ENCODE data around the gene CBY1.
A peak's percentile ranks its signal among the peaks of the same experiment; 100 is the strongest.
"Not testable (repeated sequence)": the region's sequence is repeated elsewhere in the genome, so short reads cannot be mapped to it uniquely, and the experiment has no call there.

Gene CBY1

DNA sequence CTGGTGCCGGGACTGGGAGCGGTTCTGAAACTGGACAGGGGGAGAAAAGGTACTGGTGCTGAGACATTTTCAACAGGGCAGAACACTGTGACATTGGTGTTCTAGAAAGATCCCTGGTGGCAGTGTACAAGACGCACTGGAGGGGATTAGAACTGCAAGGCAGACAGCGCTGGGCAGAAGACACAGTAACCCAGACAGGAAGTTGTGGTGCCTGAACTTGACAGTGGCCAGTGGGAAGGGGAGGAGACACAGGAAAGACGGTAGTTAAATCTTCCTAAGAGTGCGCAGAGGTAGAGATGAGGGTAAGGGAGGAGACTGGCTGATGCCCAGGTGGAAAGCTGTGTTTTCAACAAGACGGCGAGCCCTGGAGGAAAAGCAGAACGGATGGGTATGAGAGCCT, 24.7 kb upstream of the CBY1 start:
- no peaks in the 10 kb centered on the region for H3K27me3 Mint-ChIP-seq
- no peaks in the 10 kb centered on the region for H3K36me3 Mint-ChIP-seq
- H3K4me3 Mint-ChIP-seq, result no peak overlapping the region
- peaks cover 10% of the 10 kb centered on the region for H3K4me1 Mint-ChIP-seq (ENCODE audit: low read depth)
- H3K9me3 Mint-ChIP-seq (ENCODE audit: low read depth), result no peaks in the 10 kb centered on the region
- no peak overlapping the region for H3K27ac Mint-ChIP-seq

- no peak overlapping the region for H3K4me3 Mint-ChIP-seq
- H3K27me3 Mint-ChIP-seq, result no peaks in the 10 kb centered on the region
- H3K36me3 Mint-ChIP-seq, result no peaks in the 10 kb centered on the region
- peaks cover 10% of the 10 kb centered on the region for H3K4me1 Mint-ChIP-seq (ENCODE audit: low read depth)
- no peak overlapping the region for H3K27ac Mint-ChIP-seq
- H3K9me3 Mint-ChIP-seq (ENCODE audit: low read depth), result no peaks in the 10 kb centered on the region
Measured at GRCh38 chr22:38632528-38632927, 23.9 kb upstream of the CBY1 start.

- H3K4me3 Mint-ChIP-seq, result no peak overlapping the region
- H3K27ac Mint-ChIP-seq, result no peak overlapping the region
- H3K4me1 Mint-ChIP-seq (ENCODE audit: low read depth), result no peaks in the 10 kb centered on the region
- peaks cover 6% of the 10 kb centered on the region for H3K27me3 Mint-ChIP-seq
- no peaks in the 10 kb centered on the region for H3K9me3 Mint-ChIP-seq (ENCODE audit: low read depth)
- H3K36me3 Mint-ChIP-seq, result peaks cover 3% of the 10 kb centered on the region
Measured at GRCh38 chr22:38638216-38638615, 18.2 kb upstream of the CBY1 start.

DNA sequence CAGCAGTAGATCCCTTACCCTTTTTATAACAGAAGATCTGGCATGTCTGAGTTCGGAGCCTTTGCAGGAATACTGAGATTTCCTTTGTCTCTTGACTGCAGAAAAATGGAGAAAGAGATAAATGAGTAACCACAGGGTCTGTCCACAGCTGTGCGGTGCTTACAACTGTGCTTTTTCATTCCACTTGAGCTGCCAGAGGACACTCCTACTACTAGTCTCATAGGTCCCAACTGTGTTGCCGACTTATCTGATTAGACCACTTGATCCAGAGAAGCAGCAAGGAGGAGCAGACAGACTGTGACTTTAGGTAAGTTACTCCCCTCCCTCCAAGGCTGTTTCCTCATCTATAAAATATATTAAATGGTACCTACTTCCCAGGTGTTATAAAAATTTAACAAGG, 17.7 kb upstream of the CBY1 start:
- H3K9me3 Mint-ChIP-seq (ENCODE audit: low read depth), result no peaks in the 10 kb centered on the region
- no peaks in the 10 kb centered on the region for H3K4me1 Mint-ChIP-seq (ENCODE audit: low read depth)
- peaks cover 6% of the 10 kb centered on the region for H3K27me3 Mint-ChIP-seq
- H3K36me3 Mint-ChIP-seq, result peaks cover 3% of the 10 kb centered on the region
- H3K4me3 Mint-ChIP-seq, result no peak overlapping the region
- H3K27ac Mint-ChIP-seq, result no peak overlapping the region

DNA sequence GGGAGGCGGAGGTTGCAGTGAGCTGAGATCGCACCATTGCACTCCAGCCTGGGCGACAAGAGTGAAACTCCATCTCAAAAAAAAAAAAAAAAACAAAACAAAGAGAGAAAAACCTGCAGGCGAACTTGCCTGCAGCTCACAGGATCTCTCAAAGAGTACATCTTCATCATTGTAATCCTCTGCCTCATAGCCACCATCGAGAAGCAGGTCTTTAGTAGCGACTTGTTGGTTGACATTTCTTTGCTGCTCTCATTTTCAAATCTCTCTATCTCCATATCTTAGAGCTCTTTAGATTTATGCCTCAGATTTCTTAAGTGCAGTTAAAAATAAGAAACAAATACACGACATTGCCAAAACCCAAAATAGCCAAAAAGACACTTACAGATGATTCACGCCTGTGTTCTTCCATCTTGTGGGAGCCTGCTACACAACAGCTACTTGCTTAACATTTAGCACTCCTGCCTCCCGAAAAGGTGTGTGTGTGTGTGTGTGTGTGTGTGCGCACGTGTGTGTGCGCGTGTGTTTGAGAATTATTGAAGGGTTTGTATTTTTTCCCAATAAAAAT, 14.9 kb upstream of the CBY1 start:
- no peaks in the 10 kb centered on the region for H3K9me3 Mint-ChIP-seq (ENCODE audit: low read depth)
- no peak overlapping the region for H3K27ac Mint-ChIP-seq
- peaks cover 6% of the 10 kb centered on the region for H3K27me3 Mint-ChIP-seq
- no peak overlapping the region for H3K4me3 Mint-ChIP-seq
- H3K36me3 Mint-ChIP-seq, result peaks cover 3% of the 10 kb centered on the region
- no peaks in the 10 kb centered on the region for H3K4me1 Mint-ChIP-seq (ENCODE audit: low read depth)

- H3K36me3 Mint-ChIP-seq; H3K27ac Mint-ChIP-seq; H3K4me1 Mint-ChIP-seq (ENCODE audit: low read depth); H3K9me3 Mint-ChIP-seq (ENCODE audit: low read depth); H3K27me3 Mint-ChIP-seq; H3K4me3 Mint-ChIP-seq: not testable (repeated sequence)
Measured at GRCh38 chr22:38644245-38644644, 12.2 kb upstream of the CBY1 start.

DNA sequence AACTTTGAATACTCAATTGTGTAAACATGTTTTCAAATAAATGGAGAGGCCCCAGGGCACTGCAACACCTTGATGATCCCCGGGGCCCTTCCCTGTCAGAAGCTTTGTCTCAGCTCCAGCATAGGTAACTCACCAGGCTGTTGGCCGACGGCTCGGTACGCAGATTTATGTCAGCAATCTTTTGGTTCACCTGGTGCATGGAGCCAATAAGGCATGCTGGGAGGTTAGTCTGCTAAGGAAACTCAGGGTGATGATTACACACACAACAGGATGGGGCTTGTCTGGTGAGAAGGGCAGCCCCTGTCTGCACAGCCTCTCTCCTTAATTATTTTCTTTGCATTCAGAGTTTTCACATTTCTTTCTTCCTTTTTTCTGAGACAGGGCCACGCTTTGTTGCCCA, 11.0 kb upstream of the CBY1 start:
- H3K9me3 Mint-ChIP-seq (ENCODE audit: low read depth), result no peaks in the 10 kb centered on the region
- H3K27me3 Mint-ChIP-seq, result peaks cover 6% of the 10 kb centered on the region
- H3K4me3 Mint-ChIP-seq, result no peak overlapping the region
- H3K27ac Mint-ChIP-seq, result no peak overlapping the region
- peaks cover 3% of the 10 kb centered on the region for H3K36me3 Mint-ChIP-seq
- no peaks in the 10 kb centered on the region for H3K4me1 Mint-ChIP-seq (ENCODE audit: low read depth)

- Mint-ChIP-seq H3K4me3 (no peak overlapping the region), H3K9me3 (ENCODE audit: low read depth) (no peaks in the 10 kb centered on the region), H3K36me3 (no peaks in the 10 kb centered on the region)
Measured at GRCh38 chr22:38649841-38650522, 6.5 kb upstream of the CBY1 start.

DNA sequence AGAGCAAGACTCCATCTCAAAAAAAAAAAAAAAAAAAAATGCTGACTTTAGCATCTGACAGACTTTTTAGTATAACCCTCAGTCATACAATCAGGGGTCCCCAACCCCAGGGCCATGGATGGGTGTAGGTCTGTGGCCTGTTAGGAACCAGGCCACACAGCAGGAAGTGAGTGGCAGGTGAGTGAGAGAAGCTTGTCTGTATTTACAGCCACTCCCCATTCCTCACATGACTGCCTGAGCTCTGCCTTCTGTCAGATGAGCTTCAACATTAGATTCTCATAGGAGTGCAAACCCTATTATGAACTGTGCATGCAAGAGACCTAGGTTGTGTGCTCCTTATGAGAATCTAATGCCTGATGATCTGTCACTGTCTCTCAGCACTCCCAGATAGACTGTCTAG, 3.6 kb upstream of the CBY1 start:
- Mint-ChIP-seq H3K9me3 (ENCODE audit: low read depth) (no peaks in the 10 kb centered on the region), H3K27ac (no peak overlapping the region), H3K27me3 (no peaks in the 10 kb centered on the region), H3K4me3 (no peak overlapping the region), H3K36me3 (no peaks in the 10 kb centered on the region), H3K4me1 (ENCODE audit: low read depth) (peaks cover 10% of the 10 kb centered on the region)

More at GRCh38 chr22:38649841-38650522, 6.5 kb upstream of the CBY1 start:
- Mint-ChIP-seq H3K4me1 (ENCODE audit: low read depth) (no peaks in the 10 kb centered on the region), H3K27ac (no peak overlapping the region), H3K27me3 (no peaks in the 10 kb centered on the region)

GRCh38 chr22:38653741-38654140, 2.7 kb upstream of the CBY1 start:
- H3K4me3 Mint-ChIP-seq, result no peak overlapping the region

GRCh38 chr22:38655519-38656255, 751 bp upstream of the CBY1 start:
- peaks cover 15% of the 10 kb centered on the region for H3K4me1 Mint-ChIP-seq (ENCODE audit: low read depth)
- peak overlapping the region; percentile 94 for H3K4me3 Mint-ChIP-seq
- H3K27ac Mint-ChIP-seq, result peak overlapping the region; percentile 98
- H3K36me3 Mint-ChIP-seq, result no peaks in the 10 kb centered on the region
- H3K9me3 Mint-ChIP-seq (ENCODE audit: low read depth), result no peaks in the 10 kb centered on the region
- no peaks in the 10 kb centered on the region for H3K27me3 Mint-ChIP-seq

More at GRCh38 chr22:38653741-38654140, 2.7 kb upstream of the CBY1 start:
- H3K27me3 Mint-ChIP-seq, result no peaks in the 10 kb centered on the region
- no peak overlapping the region for H3K27ac Mint-ChIP-seq
- peaks cover 15% of the 10 kb centered on the region for H3K4me1 Mint-ChIP-seq (ENCODE audit: low read depth)
- no peaks in the 10 kb centered on the region for H3K9me3 Mint-ChIP-seq (ENCODE audit: low read depth)
- no peaks in the 10 kb centered on the region for H3K36me3 Mint-ChIP-seq

- Mint-ChIP-seq H3K4me1 (ENCODE audit: low read depth) (peaks cover 15% of the 10 kb centered on the region), H3K4me3 (peak overlapping the region; percentile 94), H3K9me3 (ENCODE audit: low read depth) (no peaks in the 10 kb centered on the region), H3K27me3 (no peaks in the 10 kb centered on the region), H3K27ac (peak overlapping the region; percentile 98), H3K36me3 (no peaks in the 10 kb centered on the region)
Measured at GRCh38 chr22:38657045-38657909, 839 bp downstream of the CBY1 start.

- no peak overlapping the region for H3K27ac Mint-ChIP-seq
- H3K27me3 Mint-ChIP-seq, result no peaks in the 10 kb centered on the region
- H3K9me3 Mint-ChIP-seq (ENCODE audit: low read depth), result no peaks in the 10 kb centered on the region
- no peaks in the 10 kb centered on the region for H3K4me1 Mint-ChIP-seq (ENCODE audit: low read depth)
- H3K4me3 Mint-ChIP-seq, result no peak overlapping the region
- peaks cover 4% of the 10 kb centered on the region for H3K36me3 Mint-ChIP-seq
Measured at GRCh38 chr22:38674888-38675287, 18.4 kb downstream of the CBY1 start.

- no peaks in the 10 kb centered on the region for H3K27me3 Mint-ChIP-seq
- peaks cover 4% of the 10 kb centered on the region for H3K36me3 Mint-ChIP-seq
- no peak overlapping the region for H3K4me3 Mint-ChIP-seq
- H3K27ac Mint-ChIP-seq, result no peak overlapping the region
- H3K9me3 Mint-ChIP-seq (ENCODE audit: low read depth), result no peaks in the 10 kb centered on the region
- no peaks in the 10 kb centered on the region for H3K4me1 Mint-ChIP-seq (ENCODE audit: low read depth)
Measured at GRCh38 chr22:38675833-38676232, 19.4 kb downstream of the CBY1 start.

Data from activated naive CD8-positive, alpha-beta T cell (primary cell).